ENCODE results near the gene SLC12A7. TPM values are rescaled to one million over a fixed set of nuclear protein-coding genes. Genes with fewer than 3 reads are reported as not detected.

The SLC12A7 gene
- total RNA-seq, 2 experiments from 2014 or later: 0.06 TPM; not detected in 1

DNA sequence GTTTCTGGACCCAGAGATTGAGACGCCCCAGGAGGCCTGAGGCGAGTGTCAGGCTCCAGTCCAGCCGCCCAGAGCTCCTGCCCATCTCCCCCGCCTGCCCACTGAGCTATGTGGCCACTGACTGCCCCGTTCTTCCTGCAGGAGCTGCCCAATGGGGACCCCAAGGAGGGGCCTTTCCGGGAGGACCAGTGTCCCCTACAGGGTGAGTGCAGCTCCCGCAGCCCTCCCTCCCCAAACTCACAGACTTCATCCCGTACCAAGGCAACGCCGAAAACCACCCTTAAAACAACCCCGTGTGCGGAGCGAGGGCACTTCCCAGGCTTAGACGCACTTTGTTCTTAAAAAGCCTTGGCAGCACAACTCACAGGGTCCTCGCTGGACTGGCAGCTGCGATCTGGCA lies 79.9 kb downstream of the SLC12A7 start:
- Histone ChIP-seq H3K27ac (ENCODE audit: low read depth, low read length, poor library complexity, severe bottlenecking) (no peak overlapping the region), H3K36me3 (ENCODE audit: insufficient read depth, low read length) (no peaks in the 10 kb centered on the region), H3K4me1 (ENCODE audit: insufficient read depth, low read length, poor library complexity, severe bottlenecking) (no peaks in the 10 kb centered on the region), H4K20me1 (ENCODE audit: insufficient read depth, low read length) (no peaks in the 10 kb centered on the region), H3K9me3 (ENCODE audit: low read length) (no peaks in the 10 kb centered on the region), H3K4me3 (ENCODE audit: low read depth, low read length, poor library complexity, severe bottlenecking) (no peak overlapping the region), H3K9me2 (ENCODE audit: insufficient read depth, low read length) (no peaks in the 10 kb centered on the region), H3K4me2 (ENCODE audit: low read length) (no peak overlapping the region), H2AFZ (ENCODE audit: low read length) (no peak overlapping the region), H3K79me2 (ENCODE audit: insufficient read depth, low read depth, low read length) (no peaks in the 10 kb centered on the region)
- CTCF ChIA-PET (ENCODE audit: unreplicated experiment): no interaction called here
- intact Hi-C loops (cut with micrococcal nuclease; ENCODE audit: unreplicated experiment): no loop called here
- DNase-seq (ENCODE audit: low spot score): no peak
- no TSS peak for BruUV-seq (replicated peaks)
- POLR2A ChIA-PET: no interaction called here
- no peak for TF ChIP-seq EZH2phosphoT487 (IDR thresholded peaks at IDR 0.05; ENCODE audit: borderline replicate concordance, low read depth, low read length)
- TF ChIP-seq, protein P1, sequence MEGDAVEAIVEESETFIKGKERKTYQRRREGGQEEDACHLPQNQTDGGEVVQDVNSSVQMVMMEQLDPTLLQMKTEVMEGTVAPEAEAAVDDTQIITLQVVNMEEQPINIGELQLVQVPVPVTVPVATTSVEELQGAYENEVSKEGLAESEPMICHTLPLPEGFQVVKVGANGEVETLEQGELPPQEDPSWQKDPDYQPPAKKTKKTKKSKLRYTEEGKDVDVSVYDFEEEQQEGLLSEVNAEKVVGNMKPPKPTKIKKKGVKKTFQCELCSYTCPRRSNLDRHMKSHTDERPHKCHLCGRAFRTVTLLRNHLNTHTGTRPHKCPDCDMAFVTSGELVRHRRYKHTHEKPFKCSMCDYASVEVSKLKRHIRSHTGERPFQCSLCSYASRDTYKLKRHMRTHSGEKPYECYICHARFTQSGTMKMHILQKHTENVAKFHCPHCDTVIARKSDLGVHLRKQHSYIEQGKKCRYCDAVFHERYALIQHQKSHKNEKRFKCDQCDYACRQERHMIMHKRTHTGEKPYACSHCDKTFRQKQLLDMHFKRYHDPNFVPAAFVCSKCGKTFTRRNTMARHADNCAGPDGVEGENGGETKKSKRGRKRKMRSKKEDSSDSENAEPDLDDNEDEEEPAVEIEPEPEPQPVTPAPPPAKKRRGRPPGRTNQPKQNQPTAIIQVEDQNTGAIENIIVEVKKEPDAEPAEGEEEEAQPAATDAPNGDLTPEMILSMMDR (conservative IDR thresholded peaks at IDR 0.05; ENCODE audit: low read length): no peak

- TF ChIP-seq EZH2phosphoT487 (IDR thresholded peaks at IDR 0.05; ENCODE audit: borderline replicate concordance, low read depth, low read length): no peak
- Histone ChIP-seq H3K79me2 (ENCODE audit: insufficient read depth, low read depth, low read length) (no peaks in the 10 kb centered on the region), H3K4me1 (ENCODE audit: insufficient read depth, low read length, poor library complexity, severe bottlenecking) (no peaks in the 10 kb centered on the region)
These were observed 80.4 kb downstream of the SLC12A7 start for GRCh38 chr5:1031306-1031959.

DNA sequence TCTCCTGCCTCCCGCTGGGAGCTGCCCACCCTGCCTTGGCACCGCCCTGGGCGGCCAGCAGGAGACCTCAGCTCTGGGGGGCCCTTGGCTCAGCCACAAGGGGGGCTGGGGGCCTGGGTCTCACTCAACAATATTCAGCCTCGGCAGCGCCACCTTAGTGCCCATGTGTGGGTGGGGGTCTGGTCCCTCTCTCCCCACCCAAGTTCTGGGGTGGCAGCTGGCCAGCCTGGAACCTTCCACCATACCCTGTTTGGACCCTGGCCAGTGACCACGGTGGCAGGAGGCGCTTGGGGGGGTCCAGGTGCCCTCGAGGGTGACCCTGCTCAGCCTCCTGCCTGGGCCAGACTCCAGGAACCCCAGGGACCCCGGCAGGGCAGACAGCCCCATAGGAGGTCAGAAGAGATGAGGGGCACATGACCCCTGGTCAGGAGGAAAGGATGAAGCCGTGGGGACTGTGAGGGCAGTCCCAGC lies 81.0 kb downstream of the SLC12A7 start:
- TF ChIP-seq EZH2phosphoT487 (IDR thresholded peaks at IDR 0.05; ENCODE audit: borderline replicate concordance, low read depth, low read length): no peak
- TF ChIP-seq, protein P1 (conservative IDR thresholded peaks at IDR 0.05; ENCODE audit: low read length): no peak
- no peaks in the 10 kb centered on the region for H3K4me1 ChIP-seq (ENCODE audit: insufficient read depth, low read length, poor library complexity, severe bottlenecking)
- no peaks in the 10 kb centered on the region for H3K36me3 ChIP-seq (ENCODE audit: insufficient read depth, low read length)
- no peak overlapping the region for H2AFZ ChIP-seq (ENCODE audit: low read length)
- CTCF ChIA-PET (ENCODE audit: unreplicated experiment): no interaction called here
- no peaks in the 10 kb centered on the region for H3K9me3 ChIP-seq (ENCODE audit: low read length)
- no peak for DNase-seq (ENCODE audit: low spot score)
- no peaks in the 10 kb centered on the region for H3K9me2 ChIP-seq (ENCODE audit: insufficient read depth, low read length)
- H3K4me3 ChIP-seq (ENCODE audit: low read depth, low read length, poor library complexity, severe bottlenecking): no peak overlapping the region
- H4K20me1 ChIP-seq (ENCODE audit: insufficient read depth, low read length): no peaks in the 10 kb centered on the region
- no peak overlapping the region for H3K4me2 ChIP-seq (ENCODE audit: low read length)
- BruUV-seq (replicated peaks): no TSS peak
- POLR2A ChIA-PET: no interaction called here
- H3K27ac ChIP-seq (ENCODE audit: low read depth, low read length, poor library complexity, severe bottlenecking): no peak overlapping the region
- intact Hi-C loops (cut with micrococcal nuclease; ENCODE audit: unreplicated experiment): no loop called here
- H3K79me2 ChIP-seq (ENCODE audit: insufficient read depth, low read depth, low read length): no peaks in the 10 kb centered on the region

More at GRCh38 chr5:1031306-1031959, 80.4 kb downstream of the SLC12A7 start:
- H3K4me3 ChIP-seq (ENCODE audit: low read depth, low read length, poor library complexity, severe bottlenecking): no peak overlapping the region
- intact Hi-C loops (cut with micrococcal nuclease; ENCODE audit: unreplicated experiment): no loop called here
- no peaks in the 10 kb centered on the region for H3K9me3 ChIP-seq (ENCODE audit: low read length)
- CTCF ChIA-PET (ENCODE audit: unreplicated experiment): no interaction called here
- BruUV-seq (replicated peaks): no TSS peak
- DNase-seq (ENCODE audit: low spot score): no peak
- no peaks in the 10 kb centered on the region for H4K20me1 ChIP-seq (ENCODE audit: insufficient read depth, low read length)
- H3K27ac ChIP-seq (ENCODE audit: low read depth, low read length, poor library complexity, severe bottlenecking): no peak overlapping the region
- no peak overlapping the region for H3K4me2 ChIP-seq (ENCODE audit: low read length)
- POLR2A ChIA-PET: no interaction called here
- no peaks in the 10 kb centered on the region for H3K9me2 ChIP-seq (ENCODE audit: insufficient read depth, low read length)
- no peaks in the 10 kb centered on the region for H3K36me3 ChIP-seq (ENCODE audit: insufficient read depth, low read length)
- no peak overlapping the region for H2AFZ ChIP-seq (ENCODE audit: low read length)
